GM19238 (cell line): ENCODE results near the gene NDUFS4.
"Not testable (repeated sequence)": the region's sequence is repeated elsewhere in the genome, so short reads cannot be mapped to it uniquely, and the experiment has no call there.

Source experiments
- DNase-seq: peaks from one replicate; pipeline ENCODE4 v3.0.0; 2011; ENCODE audit warnings: low spot score; ENCODE audit not compliant: insufficient read length

The NDUFS4 gene

GRCh38 chr5:53660573-53660972 is 100.1 kb downstream of the NDUFS4 start:
- not testable (repeated sequence) for DNase-seq

- not testable (repeated sequence) for DNase-seq
Observed at GRCh38 chr5:53665313-53665712, 104.9 kb downstream of the NDUFS4 start.

DNA sequence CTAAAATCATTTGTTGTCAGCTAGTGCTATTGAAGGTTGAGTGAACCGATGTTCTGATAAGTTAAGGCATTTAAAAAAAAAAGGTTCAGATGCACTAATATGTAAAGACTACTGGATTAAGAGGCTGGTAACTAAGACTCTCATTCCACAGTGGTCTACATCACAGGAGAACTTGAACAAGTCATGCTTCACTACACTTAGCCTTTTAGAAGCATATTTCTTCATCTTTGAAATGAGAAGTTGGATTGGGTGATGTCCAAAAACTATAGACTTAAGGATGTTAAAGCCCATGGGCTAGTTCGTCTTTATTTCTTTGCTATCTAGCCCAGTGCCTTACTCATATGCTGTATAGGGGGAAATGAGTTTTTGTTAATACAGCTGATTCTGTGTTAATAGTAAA is 107.2 kb downstream of the NDUFS4 start:
- no peak for DNase-seq

DNA sequence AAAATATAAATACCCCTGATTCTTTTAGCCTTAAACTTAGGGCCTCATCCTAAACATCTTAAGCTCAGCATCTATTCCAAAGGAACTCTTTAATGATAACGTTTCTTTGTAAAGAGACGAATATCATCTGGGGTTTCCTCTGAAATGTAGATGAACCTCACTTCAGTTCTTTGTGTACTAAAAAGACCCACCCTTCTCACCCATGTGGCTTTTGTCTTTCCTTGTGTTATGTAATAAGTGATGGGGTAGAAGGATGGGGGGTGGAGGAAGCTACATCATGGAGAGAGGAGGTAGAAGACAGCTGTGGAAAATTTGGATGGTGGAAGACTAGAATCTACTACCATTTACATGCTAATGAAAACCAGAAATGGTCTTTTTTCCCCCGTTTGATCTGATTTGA is 111.0 kb downstream of the NDUFS4 start:
- DNase-seq = no peak

DNA sequence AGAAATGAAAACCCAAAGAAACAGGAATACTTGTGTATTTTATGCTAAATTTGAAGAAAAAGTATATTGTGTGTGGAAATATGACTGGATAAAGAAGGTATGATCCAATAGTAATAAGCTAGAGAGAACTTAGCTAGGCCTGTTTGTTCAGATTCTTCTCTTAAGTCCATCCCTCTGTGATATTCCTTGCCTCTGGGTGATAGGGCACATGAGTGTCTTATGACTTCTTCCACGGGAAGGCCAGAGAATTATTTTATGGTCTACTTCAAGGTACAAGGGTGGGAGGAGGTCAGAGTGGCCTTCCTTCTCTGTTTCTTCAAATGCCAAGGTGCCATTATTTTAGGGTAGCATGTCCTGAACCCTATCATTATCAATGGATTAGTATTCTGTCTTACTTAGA is 113.7 kb downstream of the NDUFS4 start:
- no peak for DNase-seq

GRCh38 chr5:53677632-53678031 is 117.2 kb downstream of the NDUFS4 start:
- DNase-seq = no peak

- DNase-seq = no peak
Observed at GRCh38 chr5:53678981-53679660, 118.7 kb downstream of the NDUFS4 start.

GRCh38 chr5:53681079-53681478 is 120.6 kb downstream of the NDUFS4 start:
- no peak for DNase-seq

GRCh38 chr5:53691014-53691413 is 130.6 kb downstream of the NDUFS4 start:
- DNase-seq = no peak

GRCh38 chr5:53694520-53695022 is 134.1 kb downstream of the NDUFS4 start:
- DNase-seq = no peak

- DNase-seq = not testable (repeated sequence)
Observed at GRCh38 chr5:53710405-53710804, 150.0 kb downstream of the NDUFS4 start.

DNA sequence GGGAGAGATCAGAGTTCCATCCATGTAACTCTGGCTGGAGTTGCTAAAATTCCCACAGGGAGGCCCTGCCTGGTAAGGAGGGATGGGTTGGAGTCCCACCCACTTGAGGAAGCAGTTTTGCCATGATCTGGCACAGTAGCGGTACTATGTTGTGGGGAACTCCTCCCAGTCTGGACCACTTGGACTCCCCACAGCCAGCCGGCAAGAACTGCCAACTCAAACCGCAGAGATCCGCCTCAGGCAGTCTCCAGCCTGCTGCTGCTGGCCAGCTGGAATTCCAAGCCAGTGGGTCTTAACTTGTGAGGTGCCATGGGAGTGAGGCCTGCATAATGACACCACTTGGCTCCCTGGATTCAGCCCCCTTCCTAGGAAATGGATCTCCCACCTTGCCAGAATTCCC is 151.9 kb downstream of the NDUFS4 start:
- no peak for DNase-seq

DNA sequence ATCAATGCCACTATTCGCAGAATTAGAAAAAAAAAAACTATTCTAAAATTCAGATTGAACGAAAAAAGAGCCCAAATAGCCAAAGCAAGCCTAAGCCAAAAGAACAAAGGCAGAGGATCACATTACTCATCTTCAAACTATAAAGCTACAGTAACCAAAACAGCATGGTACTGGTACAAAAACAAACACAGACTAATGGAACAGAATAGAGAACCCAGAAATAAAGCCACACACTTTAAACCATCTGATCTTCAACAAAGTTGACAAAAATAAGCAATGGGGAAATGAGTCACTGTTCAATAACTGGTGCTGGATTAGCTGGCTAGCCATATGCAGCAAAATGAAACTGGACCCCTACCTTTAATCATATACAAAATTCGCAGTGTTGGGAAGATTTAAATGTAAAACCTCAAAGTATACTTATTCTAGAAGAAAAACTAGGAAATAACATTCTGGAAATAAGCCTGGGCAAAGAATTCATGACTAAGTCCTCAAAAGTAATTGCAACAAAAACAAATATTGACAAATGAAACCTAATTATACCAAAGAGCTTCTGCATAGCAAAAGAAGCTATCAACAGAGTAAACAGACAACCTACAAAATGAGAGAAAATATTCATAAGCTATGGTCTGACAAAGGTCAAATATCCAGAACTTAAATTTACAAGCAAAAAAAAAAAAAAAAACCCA is 153.7 kb downstream of the NDUFS4 start:
- DNase-seq = no peak

GRCh38 chr5:53714667-53715010 is 154.2 kb downstream of the NDUFS4 start:
- DNase-seq = no peak

DNA sequence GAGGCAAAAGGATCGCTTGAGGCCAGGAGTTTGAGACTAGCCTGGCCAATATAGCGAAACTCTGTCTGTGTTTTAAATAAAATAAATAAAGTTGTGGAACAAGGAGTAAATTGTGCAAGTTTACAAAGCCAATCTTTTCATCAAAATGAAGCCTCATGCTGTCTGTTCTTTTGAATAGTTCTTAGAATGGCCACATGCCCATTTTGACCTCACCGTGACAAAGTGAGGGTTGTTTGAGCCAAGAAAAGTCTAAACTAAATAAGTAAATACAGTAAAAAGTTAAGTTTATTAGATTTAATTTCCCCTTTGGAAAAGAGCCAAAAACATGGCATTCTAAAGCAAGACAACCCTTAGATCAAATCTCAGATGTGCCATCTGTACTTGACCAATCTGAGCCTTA is 165.7 kb downstream of the NDUFS4 start:
- DNase-seq = no peak

- no peak for DNase-seq
Observed at GRCh38 chr5:53730943-53731342, 170.5 kb downstream of the NDUFS4 start.
